GM10248 (cell line): ENCODE measurements around the gene PIK3CD.

Experiments used
- CTCF ChIA-PET: fragments of 300-600 bp; sonication (Branson Sonifier 250); formaldehyde crosslinking; extraction: SDS; loops from one replicate; lab custom pipeline; 2021; ENCODE audit warnings: antibody characterized with exemption; lab: Yijun Ruan, JAX
- POLR2A ChIA-PET: fragments of 350-650 bp; sonication (Branson Sonifier 250); formaldehyde crosslinking; extraction: SDS; loops from one replicate; lab custom pipeline; 2020; ENCODE audit warnings: antibody characterized with exemption; lab: Yijun Ruan, JAX
- DNase-seq: peaks from one replicate; pipeline ENCODE4 v3.0.0; 2012; ENCODE audit errors: extremely low spot score
- TF ChIP-seq, protein P1 (sequence below): IDR thresholded peaks from 2 replicates; pipeline ENCODE4 v1.5.1; 2012; ENCODE audit warnings: mild to moderate bottlenecking, low read depth; ENCODE audit errors: extremely low read depth, missing control alignments, control extremely low read depth

PIK3CD gene

DNA sequence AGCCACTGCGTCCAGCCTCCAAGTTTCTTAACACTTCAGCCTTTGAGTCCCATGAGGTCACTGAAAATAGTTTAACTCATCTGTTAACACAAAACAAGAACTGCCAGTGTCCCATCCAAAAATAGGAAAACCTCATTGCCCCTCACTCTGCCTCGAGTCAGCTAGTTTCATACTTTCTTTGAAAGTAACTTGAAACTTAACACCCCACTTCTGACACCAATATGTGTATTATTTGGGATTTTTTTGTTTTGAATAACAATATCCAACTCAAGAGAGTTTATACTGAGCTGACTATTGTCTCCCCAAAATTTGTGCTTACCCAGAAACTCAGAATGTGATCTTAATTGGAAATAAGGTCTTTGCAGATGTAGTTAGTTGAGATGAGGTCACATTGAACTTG lies 16.9 kb upstream of the PIK3CD start:
- TF ChIP-seq, protein P1, sequence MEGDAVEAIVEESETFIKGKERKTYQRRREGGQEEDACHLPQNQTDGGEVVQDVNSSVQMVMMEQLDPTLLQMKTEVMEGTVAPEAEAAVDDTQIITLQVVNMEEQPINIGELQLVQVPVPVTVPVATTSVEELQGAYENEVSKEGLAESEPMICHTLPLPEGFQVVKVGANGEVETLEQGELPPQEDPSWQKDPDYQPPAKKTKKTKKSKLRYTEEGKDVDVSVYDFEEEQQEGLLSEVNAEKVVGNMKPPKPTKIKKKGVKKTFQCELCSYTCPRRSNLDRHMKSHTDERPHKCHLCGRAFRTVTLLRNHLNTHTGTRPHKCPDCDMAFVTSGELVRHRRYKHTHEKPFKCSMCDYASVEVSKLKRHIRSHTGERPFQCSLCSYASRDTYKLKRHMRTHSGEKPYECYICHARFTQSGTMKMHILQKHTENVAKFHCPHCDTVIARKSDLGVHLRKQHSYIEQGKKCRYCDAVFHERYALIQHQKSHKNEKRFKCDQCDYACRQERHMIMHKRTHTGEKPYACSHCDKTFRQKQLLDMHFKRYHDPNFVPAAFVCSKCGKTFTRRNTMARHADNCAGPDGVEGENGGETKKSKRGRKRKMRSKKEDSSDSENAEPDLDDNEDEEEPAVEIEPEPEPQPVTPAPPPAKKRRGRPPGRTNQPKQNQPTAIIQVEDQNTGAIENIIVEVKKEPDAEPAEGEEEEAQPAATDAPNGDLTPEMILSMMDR = no peak
- no peak for DNase-seq
- CTCF ChIA-PET = interaction anchor here (1.3 to 2.0 kb wide), 3 partner anchors 9 to 42 kb away, joined by 3 to 7 read pairs (median 3); no protein-coding TSS in a partner anchor
- POLR2A ChIA-PET = no interaction called here

DNA sequence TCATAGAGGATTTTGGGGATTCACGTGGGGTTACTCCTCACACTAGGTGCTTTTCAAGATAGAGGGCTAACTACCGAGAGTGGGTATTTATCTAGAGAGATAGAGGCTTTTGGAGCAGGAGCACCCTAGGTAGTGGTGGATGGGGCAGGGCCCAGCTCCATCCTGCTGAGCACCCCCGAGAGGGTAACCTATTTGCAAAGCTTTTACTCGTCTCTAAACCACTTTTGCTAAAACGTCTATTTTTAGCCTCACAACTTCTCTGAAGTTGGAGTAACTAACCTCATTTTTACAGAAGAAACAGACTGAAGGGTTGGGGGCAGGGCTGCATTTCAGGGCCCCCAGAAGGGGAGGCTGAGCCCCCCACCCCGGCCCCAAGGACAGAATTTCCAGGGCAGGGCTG lies 12.3 kb upstream of the PIK3CD start:
- DNase-seq = no peak
- CTCF ChIA-PET = interaction anchor here (1.6 to 5.8 kb wide), 2 partner anchors 11 to 12 kb away, joined by 6 to 36 read pairs; partner anchors contain the start of gene PIK3CD
- POLR2A ChIA-PET = no interaction called here
- TF ChIP-seq, protein P1 = no peak

DNA sequence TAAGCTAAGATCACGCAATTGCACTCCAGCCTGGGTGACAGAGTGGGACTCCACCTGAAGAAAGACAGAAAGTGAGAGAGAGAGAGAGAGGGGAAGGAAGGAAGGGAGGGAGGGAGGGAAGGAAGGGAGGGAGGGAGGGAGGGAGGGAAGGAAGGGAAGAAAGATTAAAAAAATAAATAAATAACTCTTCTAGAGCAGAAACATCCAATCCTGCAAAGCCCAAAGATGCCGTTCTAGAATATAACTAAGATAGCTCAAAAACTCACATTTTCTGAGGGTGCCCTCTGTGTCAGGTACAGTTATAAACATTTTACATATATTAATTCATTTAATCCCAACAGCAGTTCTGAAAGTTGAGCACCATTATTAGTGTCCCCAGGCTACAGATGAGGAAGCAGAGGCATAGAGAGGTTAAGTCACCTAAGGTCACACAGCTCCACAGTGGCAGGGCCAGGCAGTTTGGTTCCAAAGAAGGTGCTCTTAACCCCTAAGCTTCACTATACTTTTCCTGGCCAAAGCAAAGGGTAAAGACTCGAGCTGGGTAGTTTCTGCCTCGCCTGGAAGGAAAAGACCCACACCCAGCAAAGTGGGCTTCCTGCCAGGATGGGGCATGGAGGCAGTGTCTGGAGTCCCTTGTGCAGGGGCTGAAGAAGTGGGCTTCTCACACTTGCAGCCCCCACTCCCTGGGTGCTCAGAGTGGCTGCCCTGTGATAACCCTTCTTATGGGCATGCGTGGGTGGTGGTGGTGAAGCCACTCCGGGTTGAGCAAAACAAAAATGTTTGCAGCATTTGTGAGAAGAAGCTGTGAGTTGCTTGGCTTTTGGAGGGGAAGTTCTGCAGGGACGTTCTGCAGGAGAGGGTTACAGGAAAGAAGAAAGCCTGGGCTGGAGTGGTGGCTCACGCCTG lies 7.9 kb upstream of the PIK3CD start:
- TF ChIP-seq, protein P1 = no peak
- DNase-seq = no peak
- ChIA-PET POLR2A (interaction anchor here (0.8 kb wide), 1 partner anchor 15 kb away, joined by 3 read pairs; no protein-coding TSS in a partner anchor), CTCF (interaction anchor here (0.9 to 5.2 kb wide), 7 partner anchors 9 to 28 kb away, joined by 3 to 30 read pairs (median 4); no protein-coding TSS in a partner anchor)

DNA sequence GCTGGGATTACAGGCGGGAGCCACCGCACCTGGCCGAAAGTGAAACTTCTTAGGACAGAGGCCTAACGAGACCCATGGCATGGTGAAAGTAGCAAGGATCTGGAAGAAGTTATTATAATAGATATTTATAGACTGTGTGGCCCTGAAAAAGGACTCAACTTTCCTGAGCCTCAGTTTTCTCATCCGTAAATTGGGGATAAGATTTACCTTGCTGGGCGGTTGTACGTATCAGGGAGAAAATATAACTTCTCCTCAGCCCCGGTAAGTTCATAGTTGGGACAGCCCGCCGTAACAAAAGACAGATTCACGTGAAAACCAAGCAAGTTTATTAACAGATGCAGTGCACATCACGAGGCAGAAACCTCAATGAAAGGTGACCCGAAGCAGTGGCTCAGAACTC lies 5.5 kb upstream of the PIK3CD start:
- TF ChIP-seq, protein P1 = no peak
- no peak for DNase-seq
- ChIA-PET CTCF (interaction anchor here (0.8 to 5.2 kb wide), 3 partner anchors 8 to 15 kb away, joined by 3 to 23 read pairs (median 4); no protein-coding TSS in a partner anchor), POLR2A (no interaction called here)

DNA sequence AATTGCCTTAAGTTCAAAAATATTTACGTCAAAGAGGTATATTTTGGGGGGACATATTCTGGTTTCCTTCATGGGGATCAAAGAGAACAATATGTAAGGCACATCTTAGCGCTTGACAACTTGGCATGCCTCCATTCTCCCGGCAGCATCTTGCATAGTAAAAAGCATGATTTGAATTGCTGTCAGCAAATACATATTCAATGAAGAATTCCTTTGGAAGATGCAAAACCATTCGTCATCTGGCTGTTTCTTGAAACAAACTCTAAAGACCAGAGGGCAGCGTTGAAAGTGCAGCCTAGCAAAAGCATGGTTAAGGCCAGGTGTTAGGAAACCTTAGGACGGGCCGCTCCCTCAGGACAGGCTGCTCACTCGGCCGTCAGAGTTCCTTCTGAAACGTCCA lies 3.4 kb upstream of the PIK3CD start:
- TF ChIP-seq, protein P1 = no peak
- no peak for DNase-seq
- POLR2A ChIA-PET = no interaction called here
- CTCF ChIA-PET = interaction anchor here (1.2 kb wide), 1 partner anchor 18 kb away, joined by 3 read pairs; no protein-coding TSS in a partner anchor

DNA sequence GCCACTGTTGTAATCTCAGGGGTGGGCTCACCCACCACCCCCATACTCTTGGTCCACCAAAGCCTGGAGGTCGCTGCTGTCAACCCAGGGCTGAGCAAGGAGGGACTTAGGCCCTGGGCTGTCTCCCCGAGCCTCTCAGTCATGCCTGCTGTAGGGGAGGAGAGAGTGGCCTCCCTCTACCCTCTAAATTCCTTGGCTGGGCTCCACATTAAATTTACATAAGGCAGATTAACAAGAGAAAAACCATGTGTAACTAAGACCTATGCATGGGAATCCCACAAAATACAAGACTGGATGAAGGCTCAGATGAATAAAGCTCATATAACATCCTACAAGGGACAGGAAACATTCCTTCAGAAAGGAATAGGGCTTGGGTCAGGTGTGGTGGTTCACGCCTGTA lies 1.8 kb upstream of the PIK3CD start:
- CTCF ChIA-PET = interaction anchor here (2.1 to 9.7 kb wide), 2 partner anchors 21 to 34 kb away, joined by 9 to 117 read pairs; no protein-coding TSS in a partner anchor

More for the DNA sequence above, 1.8 kb upstream of the PIK3CD start:
- TF ChIP-seq, protein P1 = no peak
- no peak for DNase-seq
- POLR2A ChIA-PET = interaction anchor here (0.6 kb wide), 1 partner anchor 14 kb away, joined by 4 read pairs; no protein-coding TSS in a partner anchor
